ENCODE measurements around the gene PPFIA2. TPM values are rescaled to one million over a fixed set of nuclear protein-coding genes. Genes with fewer than 3 reads are reported as not detected.

Gene PPFIA2
- total RNA-seq, 1 donor from 2014 or later = not detected

DNA sequence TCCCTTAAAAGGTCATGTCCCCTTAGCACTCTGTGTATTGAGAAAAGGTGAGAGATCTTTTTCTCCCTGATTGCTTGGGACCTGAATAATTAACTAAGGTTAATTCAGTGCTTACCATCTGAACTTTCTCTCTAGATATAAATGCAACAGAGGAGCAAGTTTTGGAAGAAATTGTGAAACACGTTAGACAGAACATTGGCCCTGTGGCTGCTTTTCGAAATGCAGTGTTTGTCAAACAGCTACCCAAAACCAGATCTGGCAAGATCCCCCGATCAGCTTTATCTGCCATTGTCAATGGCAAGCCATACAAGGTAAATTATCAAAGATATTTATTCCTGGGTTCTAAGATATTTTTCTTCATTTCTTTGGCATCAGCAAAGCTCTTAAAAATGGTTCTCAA, 505.8 kb downstream of the PPFIA2 start:
- no peaks in the 10 kb centered on the region for H3K27me3 Mint-ChIP-seq
- H3K9me3 Mint-ChIP-seq = no peaks in the 10 kb centered on the region
- TF ChIP-seq, protein P1, sequence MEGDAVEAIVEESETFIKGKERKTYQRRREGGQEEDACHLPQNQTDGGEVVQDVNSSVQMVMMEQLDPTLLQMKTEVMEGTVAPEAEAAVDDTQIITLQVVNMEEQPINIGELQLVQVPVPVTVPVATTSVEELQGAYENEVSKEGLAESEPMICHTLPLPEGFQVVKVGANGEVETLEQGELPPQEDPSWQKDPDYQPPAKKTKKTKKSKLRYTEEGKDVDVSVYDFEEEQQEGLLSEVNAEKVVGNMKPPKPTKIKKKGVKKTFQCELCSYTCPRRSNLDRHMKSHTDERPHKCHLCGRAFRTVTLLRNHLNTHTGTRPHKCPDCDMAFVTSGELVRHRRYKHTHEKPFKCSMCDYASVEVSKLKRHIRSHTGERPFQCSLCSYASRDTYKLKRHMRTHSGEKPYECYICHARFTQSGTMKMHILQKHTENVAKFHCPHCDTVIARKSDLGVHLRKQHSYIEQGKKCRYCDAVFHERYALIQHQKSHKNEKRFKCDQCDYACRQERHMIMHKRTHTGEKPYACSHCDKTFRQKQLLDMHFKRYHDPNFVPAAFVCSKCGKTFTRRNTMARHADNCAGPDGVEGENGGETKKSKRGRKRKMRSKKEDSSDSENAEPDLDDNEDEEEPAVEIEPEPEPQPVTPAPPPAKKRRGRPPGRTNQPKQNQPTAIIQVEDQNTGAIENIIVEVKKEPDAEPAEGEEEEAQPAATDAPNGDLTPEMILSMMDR (IDR thresholded peaks at IDR 0.05) = no peak
- no peak overlapping the region for H3K27ac Mint-ChIP-seq
- ATAC-seq (ENCODE audit: low read depth) (no peak), DNase-seq (no peak)
- intact Hi-C loops (cut with micrococcal nuclease) = no loop called here
- H3K36me3 Mint-ChIP-seq (ENCODE audit: low read depth) = no peaks in the 10 kb centered on the region
- ChIA-PET POLR2A (no interaction called here), CTCF (no interaction called here)
- H3K4me3 Mint-ChIP-seq = no peak overlapping the region
- H3K4me1 Mint-ChIP-seq = no peaks in the 10 kb centered on the region

DNA sequence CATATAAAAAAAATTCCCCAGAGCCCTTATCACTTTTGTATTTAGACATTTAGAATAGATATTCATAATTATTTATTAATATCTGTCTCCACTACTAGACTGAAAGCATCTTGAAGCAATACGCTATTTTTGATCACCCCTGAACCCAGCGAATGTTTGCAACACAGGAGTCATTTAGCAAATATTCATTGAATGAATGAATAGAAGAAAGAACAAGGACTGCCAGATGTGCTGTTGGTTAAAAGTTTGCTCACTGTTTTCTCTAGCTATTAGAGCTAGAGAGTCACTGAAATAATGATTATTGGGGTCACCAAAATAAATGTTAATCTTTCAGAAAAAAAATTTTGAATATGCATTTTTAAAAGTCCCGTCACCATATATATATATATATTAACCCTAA, 506.9 kb downstream of the PPFIA2 start:
- intact Hi-C loops (cut with micrococcal nuclease) = no loop called here
- no peak overlapping the region for H3K4me3 Mint-ChIP-seq
- H3K36me3 Mint-ChIP-seq (ENCODE audit: low read depth) = no peaks in the 10 kb centered on the region
- ChIA-PET POLR2A (no interaction called here), CTCF (no interaction called here)
- no peak for DNase-seq
- no peak for ATAC-seq (ENCODE audit: low read depth)
- no peaks in the 10 kb centered on the region for H3K4me1 Mint-ChIP-seq
- no peaks in the 10 kb centered on the region for H3K27me3 Mint-ChIP-seq
- no peak overlapping the region for H3K27ac Mint-ChIP-seq
- H3K9me3 Mint-ChIP-seq = no peaks in the 10 kb centered on the region
- TF ChIP-seq, protein P1 (IDR thresholded peaks at IDR 0.05) = no peak

DNA sequence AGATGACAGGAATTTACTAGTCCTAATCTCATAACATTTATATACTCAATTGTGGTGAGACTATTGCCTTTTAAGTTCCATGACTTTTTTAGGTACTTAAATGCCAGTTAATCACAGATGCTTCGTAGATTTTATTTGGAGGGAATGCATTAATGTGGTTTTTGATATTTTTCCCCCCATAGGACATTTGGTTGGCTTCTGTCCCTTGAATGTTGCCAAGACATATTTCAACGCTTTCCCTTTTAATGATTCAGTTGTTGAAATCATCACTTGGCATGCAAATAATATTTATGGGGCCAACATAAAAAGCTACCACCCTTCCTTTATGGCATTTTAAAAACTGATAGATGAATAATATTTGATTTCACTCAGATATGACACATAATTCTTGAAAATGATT, 509.2 kb downstream of the PPFIA2 start:
- peaks cover 2% of the 10 kb centered on the region for H3K9me3 Mint-ChIP-seq

DNA sequence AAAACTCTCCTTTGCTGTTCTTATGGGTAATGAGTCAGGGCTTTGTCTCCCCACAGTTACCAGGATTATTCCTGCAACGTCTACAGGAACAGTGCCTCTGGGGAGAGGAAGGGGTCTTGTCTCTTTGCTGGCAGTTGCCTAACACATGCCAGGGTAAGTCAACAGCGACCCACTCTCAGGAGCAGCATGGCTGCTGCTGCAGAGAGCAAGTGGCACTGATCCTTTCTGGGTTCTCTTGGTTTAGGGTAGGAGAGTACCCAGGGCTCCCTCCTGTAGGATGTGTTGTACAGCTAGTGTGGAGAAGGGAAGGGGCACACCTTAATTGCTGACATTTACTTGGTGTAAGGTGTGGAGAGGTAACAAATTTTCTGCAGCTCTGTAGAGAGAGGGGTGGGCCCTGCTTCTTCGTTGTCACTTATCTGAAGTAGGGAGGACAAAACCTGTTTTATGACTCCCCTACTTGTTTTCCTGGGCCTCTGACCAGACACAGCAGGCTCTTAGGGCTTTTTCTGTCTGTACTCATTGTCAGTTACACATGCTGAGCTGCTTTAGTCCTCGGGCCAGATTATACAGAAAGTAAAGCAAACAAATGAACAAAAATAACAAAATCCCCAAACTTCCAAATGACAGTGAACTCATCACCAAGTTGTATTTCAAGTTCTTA, 513.1 kb downstream of the PPFIA2 start:
- ATAC-seq (ENCODE audit: low read depth) (no peak), DNase-seq (no peak)
- Mint-ChIP-seq H3K27me3 (no peaks in the 10 kb centered on the region), H3K27ac (no peak overlapping the region), H3K36me3 (ENCODE audit: low read depth) (no peaks in the 10 kb centered on the region), H3K9me3 (peaks cover 6% of the 10 kb centered on the region), H3K4me3 (no peak overlapping the region), H3K4me1 (no peaks in the 10 kb centered on the region)
- TF ChIP-seq, protein P1 (IDR thresholded peaks at IDR 0.05) = no peak
- ChIA-PET POLR2A (no interaction called here), CTCF (no interaction called here)
- intact Hi-C loops (cut with micrococcal nuclease) = no loop called here

More for the DNA sequence above, 509.2 kb downstream of the PPFIA2 start:
- ATAC-seq (ENCODE audit: low read depth) = no peak
- intact Hi-C loops (cut with micrococcal nuclease) = no loop called here
- Mint-ChIP-seq H3K27ac (no peak overlapping the region), H3K36me3 (ENCODE audit: low read depth) (no peaks in the 10 kb centered on the region), H3K27me3 (no peaks in the 10 kb centered on the region), H3K4me3 (no peak overlapping the region), H3K4me1 (no peaks in the 10 kb centered on the region)
- CTCF ChIA-PET = no interaction called here
- POLR2A ChIA-PET = no interaction called here
- DNase-seq = no peak
- TF ChIP-seq, protein P1 (IDR thresholded peaks at IDR 0.05) = no peak

DNA sequence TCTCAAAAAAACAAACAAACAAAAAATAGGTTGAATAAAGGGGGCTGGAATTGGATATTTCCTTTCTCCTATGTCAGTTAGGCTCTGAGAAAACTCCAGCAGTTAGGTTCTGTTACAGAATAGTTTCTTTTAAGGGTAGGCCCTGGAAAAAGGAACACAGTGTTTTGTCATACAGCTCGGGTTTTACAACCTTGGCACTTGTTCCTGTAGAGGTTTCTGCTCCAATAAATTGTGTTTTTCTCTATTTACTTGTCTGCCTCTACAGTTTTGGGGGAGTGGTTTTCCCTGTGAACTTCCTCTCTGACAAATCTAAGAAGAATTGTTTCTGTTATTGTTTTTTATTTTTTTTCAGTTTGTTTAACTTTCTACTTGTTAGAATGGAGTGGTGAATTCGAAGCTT, 513.7 kb downstream of the PPFIA2 start:
- Mint-ChIP-seq H3K27ac (no peak overlapping the region), H3K4me3 (no peak overlapping the region), H3K9me3 (peaks cover 7% of the 10 kb centered on the region), H3K4me1 (no peaks in the 10 kb centered on the region), H3K36me3 (ENCODE audit: low read depth) (no peaks in the 10 kb centered on the region), H3K27me3 (no peaks in the 10 kb centered on the region)
- ATAC-seq (ENCODE audit: low read depth) = no peak
- no peak for DNase-seq
- intact Hi-C loops (cut with micrococcal nuclease) = no loop called here
- TF ChIP-seq, protein P1 (IDR thresholded peaks at IDR 0.05) = no peak
- POLR2A ChIA-PET = no interaction called here
- CTCF ChIA-PET = no interaction called here

All from activated B cell treated with CpG ODN at 0.5 μM for 24 hours (primary cell).